ENCODE measurements around the gene RNF149.

RNF149 gene

GRCh38 chr2:101341421-101341820 is 32.9 kb upstream of the RNF149 start:
- no peak for TF ChIP-seq CTCF (conservative IDR thresholded peaks at IDR 0.05; ENCODE audit: low read length)
- no peak overlapping the region for H3K4me3 ChIP-seq (ENCODE audit: low read length)
- no peak for DNase-seq (ENCODE audit: low read depth)

- H3K4me3 ChIP-seq (ENCODE audit: low read length), result no peak overlapping the region
- TF ChIP-seq CTCF (conservative IDR thresholded peaks at IDR 0.05; ENCODE audit: low read length), result no peak
- peak; percentile 23 for DNase-seq (ENCODE audit: low read depth)
Observed at GRCh38 chr2:101340141-101340551, 31.6 kb upstream of the RNF149 start.

GRCh38 chr2:101339266-101339880 is 30.9 kb upstream of the RNF149 start:
- no peak for DNase-seq (ENCODE audit: low read depth)
- TF ChIP-seq CTCF (conservative IDR thresholded peaks at IDR 0.05; ENCODE audit: low read length), result no peak
- H3K4me3 ChIP-seq (ENCODE audit: low read length), result no peak overlapping the region

GRCh38 chr2:101337877-101338276 is 29.4 kb upstream of the RNF149 start:
- peak; percentile 22 for DNase-seq (ENCODE audit: low read depth)
- no peak for TF ChIP-seq CTCF (conservative IDR thresholded peaks at IDR 0.05; ENCODE audit: low read length)
- no peak overlapping the region for H3K4me3 ChIP-seq (ENCODE audit: low read length)

GRCh38 chr2:101332885-101333766 is 24.6 kb upstream of the RNF149 start:
- H3K4me3 ChIP-seq (ENCODE audit: low read length), result no peak overlapping the region
- no peak for DNase-seq (ENCODE audit: low read depth)
- TF ChIP-seq CTCF (conservative IDR thresholded peaks at IDR 0.05; ENCODE audit: low read length), result no peak

GRCh38 chr2:101331202-101331601 is 22.7 kb upstream of the RNF149 start:
- no peak for TF ChIP-seq CTCF (conservative IDR thresholded peaks at IDR 0.05; ENCODE audit: low read length)
- H3K4me3 ChIP-seq (ENCODE audit: low read length), result no peak overlapping the region
- no peak for DNase-seq (ENCODE audit: low read depth)

Measured in AG10803 (cell line).